Measurements from ENCODE around the gene ART3. TPM values are rescaled to one million over a fixed set of nuclear protein-coding genes. Genes with fewer than 3 reads are reported as not detected.

The ART3 gene
- polyA plus RNA-seq, 1 donor (not counting 4 experiments of a cell fraction or from before 2014, with no cell fraction given) = 0.64 TPM

- DNase-seq (ENCODE audit: low read depth, low spot score) = no peak
- Histone ChIP-seq H3K9me1 (ENCODE audit: control insufficient read depth, extremely low read depth, insufficient read depth, low read length) (no peaks in the 10 kb centered on the region), H4K20me1 (ENCODE audit: control insufficient read depth, extremely low read depth, insufficient read depth, low read length) (no peaks in the 10 kb centered on the region), H2AFZ (ENCODE audit: control insufficient read depth, low read length) (no peak overlapping the region), H3K9ac (ENCODE audit: control insufficient read depth, extremely low read depth, insufficient read depth, low read length) (no peak overlapping the region), H3K27ac (ENCODE audit: control insufficient read depth, insufficient read depth, low read length) (no peak overlapping the region), H3K79me2 (ENCODE audit: control insufficient read depth, insufficient read depth, low read length) (no peaks in the 10 kb centered on the region), H3K4me1 (ENCODE audit: control insufficient read depth, extremely low read depth, insufficient read depth, low read length) (peaks cover 12% of the 10 kb centered on the region), H3K4me2 (ENCODE audit: control insufficient read depth, extremely low read depth, insufficient read depth, low read depth, low read length) (no peak overlapping the region), H3K4me3 (ENCODE audit: control insufficient read depth in 2 of 3, extremely low read depth in 1 of 3, insufficient read depth in 2 of 3, low read depth in 1 of 3, low read length in 3 of 3) (no peak overlapping the region), H3K27me3 (ENCODE audit: control insufficient read depth, extremely low read depth, insufficient read depth, low read length) (no peaks in the 10 kb centered on the region), H3K36me3 (ENCODE audit: control insufficient read depth in 2 of 2, extremely low read depth in 1 of 2, insufficient read depth in 2 of 2, low read length in 2 of 2) (no peaks in the 10 kb centered on the region), H3K9me3 (ENCODE audit: control insufficient read depth, low read depth, low read length) (no peaks in the 10 kb centered on the region)
- FAIRE-seq = no peak
- TF ChIP-seq, protein P1, sequence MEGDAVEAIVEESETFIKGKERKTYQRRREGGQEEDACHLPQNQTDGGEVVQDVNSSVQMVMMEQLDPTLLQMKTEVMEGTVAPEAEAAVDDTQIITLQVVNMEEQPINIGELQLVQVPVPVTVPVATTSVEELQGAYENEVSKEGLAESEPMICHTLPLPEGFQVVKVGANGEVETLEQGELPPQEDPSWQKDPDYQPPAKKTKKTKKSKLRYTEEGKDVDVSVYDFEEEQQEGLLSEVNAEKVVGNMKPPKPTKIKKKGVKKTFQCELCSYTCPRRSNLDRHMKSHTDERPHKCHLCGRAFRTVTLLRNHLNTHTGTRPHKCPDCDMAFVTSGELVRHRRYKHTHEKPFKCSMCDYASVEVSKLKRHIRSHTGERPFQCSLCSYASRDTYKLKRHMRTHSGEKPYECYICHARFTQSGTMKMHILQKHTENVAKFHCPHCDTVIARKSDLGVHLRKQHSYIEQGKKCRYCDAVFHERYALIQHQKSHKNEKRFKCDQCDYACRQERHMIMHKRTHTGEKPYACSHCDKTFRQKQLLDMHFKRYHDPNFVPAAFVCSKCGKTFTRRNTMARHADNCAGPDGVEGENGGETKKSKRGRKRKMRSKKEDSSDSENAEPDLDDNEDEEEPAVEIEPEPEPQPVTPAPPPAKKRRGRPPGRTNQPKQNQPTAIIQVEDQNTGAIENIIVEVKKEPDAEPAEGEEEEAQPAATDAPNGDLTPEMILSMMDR (optimal IDR thresholded peaks at IDR 0.05 in 1 of 3, IDR thresholded peaks at IDR 0.05 in 1 of 3, conservative IDR thresholded peaks at IDR 0.05 in 1 of 3; ENCODE audit: extremely low read depth in 1 of 3, insufficient read depth in 2 of 3, low read length in 3 of 3) = no peak
- no peak for TF ChIP-seq EZH2 (IDR thresholded peaks at IDR 0.05; ENCODE audit: low read length)
- dilution Hi-C loops (cut with MboI; ENCODE audit: extremely low pct_ligation_motif_present, low sequenced_read_pairs) = no loop called here
Observed at GRCh38 chr4:76096076-76096475, 21.6 kb downstream of the ART3 start.

DNA sequence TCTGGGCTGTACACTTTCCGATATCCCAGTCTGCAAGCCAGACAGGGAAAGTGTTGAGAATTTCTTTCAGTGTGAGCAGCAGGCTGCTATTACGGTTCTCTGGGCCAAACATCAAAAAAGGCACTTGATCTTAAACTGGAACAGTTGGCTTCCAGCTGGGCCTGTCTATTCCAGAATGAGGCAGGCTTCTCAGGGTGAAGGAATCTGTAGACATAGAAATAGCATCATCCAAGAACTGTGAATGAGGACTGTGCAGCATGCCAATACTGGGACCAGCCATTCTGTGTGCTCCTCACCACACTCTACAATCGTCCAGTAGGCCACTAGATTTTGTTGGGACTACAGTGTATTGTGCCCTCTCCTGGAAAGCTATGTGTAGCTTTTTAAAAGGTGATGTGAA, 31.1 kb downstream of the ART3 start:
- H4K20me1 ChIP-seq (ENCODE audit: control insufficient read depth, extremely low read depth, insufficient read depth, low read length) = no peaks in the 10 kb centered on the region
- H3K36me3 ChIP-seq (ENCODE audit: control insufficient read depth in 2 of 2, extremely low read depth in 1 of 2, insufficient read depth in 2 of 2, low read length in 2 of 2) = no peaks in the 10 kb centered on the region
- no peak overlapping the region for H3K9ac ChIP-seq (ENCODE audit: control insufficient read depth, extremely low read depth, insufficient read depth, low read length)
- no peak overlapping the region for H3K4me3 ChIP-seq (ENCODE audit: control insufficient read depth in 2 of 3, extremely low read depth in 1 of 3, insufficient read depth in 2 of 3, low read depth in 1 of 3, low read length in 3 of 3)
- H2AFZ ChIP-seq (ENCODE audit: control insufficient read depth, low read length) = no peak overlapping the region
- no peaks in the 10 kb centered on the region for H3K9me1 ChIP-seq (ENCODE audit: control insufficient read depth, extremely low read depth, insufficient read depth, low read length)
- dilution Hi-C loops (cut with MboI; ENCODE audit: extremely low pct_ligation_motif_present, low sequenced_read_pairs) = no loop called here
- no peaks in the 10 kb centered on the region for H3K9me3 ChIP-seq (ENCODE audit: control insufficient read depth, low read depth, low read length)
- no peaks in the 10 kb centered on the region for H3K27me3 ChIP-seq (ENCODE audit: control insufficient read depth, extremely low read depth, insufficient read depth, low read length)
- DNase-seq (ENCODE audit: low read depth, low spot score) = no peak
- TF ChIP-seq, protein P1 (optimal IDR thresholded peaks at IDR 0.05 in 1 of 3, IDR thresholded peaks at IDR 0.05 in 1 of 3, conservative IDR thresholded peaks at IDR 0.05 in 1 of 3; ENCODE audit: extremely low read depth in 1 of 3, insufficient read depth in 2 of 3, low read length in 3 of 3) = peak in 1 of 3 experiments; percentile 4
- no peak for TF ChIP-seq EZH2 (IDR thresholded peaks at IDR 0.05; ENCODE audit: low read length)
- H3K4me1 ChIP-seq (ENCODE audit: control insufficient read depth, extremely low read depth, insufficient read depth, low read length) = no peaks in the 10 kb centered on the region
- H3K79me2 ChIP-seq (ENCODE audit: control insufficient read depth, insufficient read depth, low read length) = no peaks in the 10 kb centered on the region
- no peak overlapping the region for H3K4me2 ChIP-seq (ENCODE audit: control insufficient read depth, extremely low read depth, insufficient read depth, low read depth, low read length)
- no peak for FAIRE-seq
- no peak overlapping the region for H3K27ac ChIP-seq (ENCODE audit: control insufficient read depth, insufficient read depth, low read length)
